Measurements from ENCODE around the gene FNDC3A.
"Not testable (repeated sequence)": the region's sequence is repeated elsewhere in the genome, so short reads cannot be mapped to it uniquely, and the experiment has no call there.

Gene FNDC3A

GRCh38 chr13:48977973-48978372 is 2.3 kb downstream of the FNDC3A start:
- no peak for DNase-seq

GRCh38 chr13:48978942-48979601 is 3.4 kb downstream of the FNDC3A start:
- no peak for DNase-seq

- DNase-seq: no peak
These were observed 4.2 kb downstream of the FNDC3A start for GRCh38 chr13:48979892-48980291.

GRCh38 chr13:48983331-48983730 is 7.6 kb downstream of the FNDC3A start:
- no peak for DNase-seq

- DNase-seq: no peak
These were observed 10.0 kb downstream of the FNDC3A start for GRCh38 chr13:48985756-48986155.

- no peak for DNase-seq
These were observed 15.2 kb downstream of the FNDC3A start for GRCh38 chr13:48990900-48991299.

- no peak for DNase-seq
These were observed 17.4 kb downstream of the FNDC3A start for GRCh38 chr13:48993150-48993549.

- no peak for DNase-seq
These were observed 19.0 kb downstream of the FNDC3A start for GRCh38 chr13:48994706-48995105.

- DNase-seq: no peak
These were observed 23.1 kb downstream of the FNDC3A start for GRCh38 chr13:48998641-48999292.

GRCh38 chr13:49000247-49000646 is 24.5 kb downstream of the FNDC3A start:
- DNase-seq: no peak

- not testable (repeated sequence) for DNase-seq
These were observed 43.4 kb downstream of the FNDC3A start for GRCh38 chr13:49018986-49019635.

- no peak for DNase-seq
These were observed 44.6 kb downstream of the FNDC3A start for GRCh38 chr13:49020328-49020727.

- no peak for DNase-seq
These were observed 45.3 kb downstream of the FNDC3A start for GRCh38 chr13:49020940-49021553.

- DNase-seq: no peak
These were observed 46.2 kb downstream of the FNDC3A start for GRCh38 chr13:49021953-49022352.

- no peak for DNase-seq
These were observed 46.9 kb downstream of the FNDC3A start for GRCh38 chr13:49022472-49023144.

- DNase-seq: no peak
These were observed 47.7 kb downstream of the FNDC3A start for GRCh38 chr13:49023431-49023830.

- no peak for DNase-seq
These were observed 51.1 kb downstream of the FNDC3A start for GRCh38 chr13:49026851-49027250.

GRCh38 chr13:49029570-49029969 is 53.9 kb downstream of the FNDC3A start:
- no peak for DNase-seq

GRCh38 chr13:49030213-49030612 is 54.5 kb downstream of the FNDC3A start:
- DNase-seq: no peak

- DNase-seq: no peak
These were observed 65.2 kb downstream of the FNDC3A start for GRCh38 chr13:49040872-49041271.

- no peak for DNase-seq
These were observed 66.8 kb downstream of the FNDC3A start for GRCh38 chr13:49042476-49042875.

GRCh38 chr13:49044008-49044407 is 68.3 kb downstream of the FNDC3A start:
- no peak for DNase-seq

GRCh38 chr13:49044836-49045235 is 69.1 kb downstream of the FNDC3A start:
- DNase-seq: no peak

Data from cerebellar nuclear complex (tissue), 1 donor.